Heart left ventricle (tissue), 16 donors: ENCODE results near the gene ABCF3. TPM values are rescaled to one million over a fixed set of nuclear protein-coding genes. Genes with fewer than 3 reads are reported as not detected.

Experiments
- ATAC-seq, 4 donors: fragments of 200-7000 bp; cut with Tn5 transposase; one replicate each; pipeline ENCODE4 v1.9.1; 2020 to 2022; ENCODE audit warnings: moderate library complexity in 4 of 4, mild to moderate bottlenecking in 3 of 4, moderate number of reproducible peaks in 1 of 4
- DNase-seq, 5 donors: peaks; one replicate each; pipeline ENCODE4 v3.0.0-alpha.2; 2020
- H3K27ac ChIP-seq, 12 donors: fragments of 200-600 bp; sonication (generic) in 4 of 12; one replicate each; pipeline versions ENCODE4 v1.5.0 to v1.8.0; 2016 to 2022; ENCODE audit warnings: mild to moderate bottlenecking in 2 of 12
- H3K27me3 ChIP-seq, 9 donors: fragments of 200-600 bp; sonication (generic) in 2 of 9; one replicate each; pipeline versions ENCODE4 v1.5.1 to v1.8.0; 2016 to 2022; ENCODE audit warnings: mild to moderate bottlenecking in 3 of 9
- H3K36me3 ChIP-seq, 9 donors: fragments of 200-600 bp; sonication (generic) in 2 of 9; one replicate each; pipeline versions ENCODE4 v1.5.0 to v1.8.0; 2018 to 2022; ENCODE audit warnings: mild to moderate bottlenecking in 2 of 9
- H3K4me1 ChIP-seq, 12 donors: fragments of 200-600 bp; sonication (generic) in 4 of 12; one replicate each; pipeline versions ENCODE4 v1.5.0 to v1.8.0; 2016 to 2022; ENCODE audit warnings: mild to moderate bottlenecking in 3 of 12
- H3K4me3 ChIP-seq, 12 donors: fragments of 200-600 bp; sonication (generic) in 4 of 12; one replicate each; pipeline versions ENCODE4 v1.5.0 to v1.8.0; 2017 to 2022; ENCODE audit warnings: mild to moderate bottlenecking in 9 of 12, moderate library complexity in 4 of 12
- H3K9me3 ChIP-seq, 12 donors: fragments of 200-600 bp; sonication (generic) in 4 of 12; one replicate each; pipeline versions ENCODE4 v1.5.0 to v1.8.0; 2016 to 2022; ENCODE audit warnings: mild to moderate bottlenecking in 1 of 12
- POLR2A ChIP-seq, 2 donors: fragments of 450-650 bp; IDR thresholded peaks; one replicate each; pipeline ENCODE4 v1.6.1; 2017; ENCODE audit warnings: antibody characterized with exemption in 2 of 2, mild to moderate bottlenecking in 2 of 2, moderate library complexity in 2 of 2
- WGBS, 4 donors: extraction: QIAGEN DNeasy Blood & Tissue Kit in 2 of 4; methylation state at CpG; one replicate each; pipeline versions ENCODE4 v1.1.5 to v1.1.7; 2013 to 2018; 5-methylcytosine and 5-hydroxymethylcytosine counted together
- intact Hi-C, 10 donors: fragments of 100-400 bp; cut with DNase I; formaldehyde crosslinking; loops; one replicate each; pipeline versions ENCODE4 v1.11.1 to v1.14.2; 2022
- microRNA counts, 2 donors: library from miRNA; unstranded; fragments of <30 nt; microRNA quantifications; one replicate each; lab custom pipeline; 2016
- microRNA-seq, 4 donors: library from miRNA; unstranded; fragments of <30 nt; microRNA quantifications; one replicate each; pipeline versions ENCODE4 to v1.2.0, GENCODE V29; 2017 to 2020
- polyA plus RNA-seq, 2 donors: library from polyadenylated mRNA; stranded (reverse); fragments of 200-250 nt; gene quantifications; one replicate each; pipeline ENCODE4 v1.2.3, GENCODE V29; 2013
- total RNA-seq, 9 donors: library from RNA; depleted of rRNA in 2 of 9; stranded (reverse); fragments of >200 nt in 2 of 9; fragmentation: NEBNext Ultra II Directional in 3 of 9; extraction: Animal tissue kit (Norgen Biotek cat#: 25700) in 3 of 9; gene quantifications; one replicate each; pipeline versions ENCODE4 v1.1.0 to v1.2.4, GENCODE V29; 2016 to 2023
- TF ChIP-seq, protein P1 (sequence below), 12 donors: fragments of 200-600 bp; sonication (generic) in 4 of 12; IDR thresholded peaks; one replicate each; pipeline versions ENCODE4 v1.5.0 to v1.8.0; 2018 to 2022; ENCODE audit warnings: antibody characterized with exemption in 12 of 12, mild to moderate bottlenecking in 5 of 12
- donor health status: ischemic (EF 13 %, LVEDD 7.1; RV severe dilation, severe dysfunction).
- donor health status: healthy with polysubstance abuse.
- donor health status: DM: no; HTN: yes; CAD: no.
- donor health status: DM: no; HTN: no; CAD: no.
- donor health status: ischemic (EF 25% LVEDD 6.9; RV normal size, moderate dysfunction).
- donor health status: ischemic (EF 25% LVEDD 5.7; RV mildly dilated, moderate dysfunction).
- donor health status: healthy.
- donor health status: DM: yes; HTN: yes; CAD: no.
- donor health status: ischemic (EF 35%, LVEDD 5.7; RV mildly dilated, moderate dysfunction).
- donor health status: nonischemic (EF 11% LVEDD 7.7; RV severe dilation, severe dysfunction).
- donor health status: DM: yes; HTN: yes; CAD: no.
- donor health status: PGD.
- donor health status: ischemic (EF 29% LVEDD 5.4; RV normal size, mild dysfunction).
- donor health status: nonischemic (EF 23%, LVEDD 6.1; RV moderate dilation, normal function).

The ABCF3 gene
- total and polyA plus RNA-seq, 11 donors = 58.2 to 81.9 (median 69.2) TPM

GRCh38 chr3:184241447-184242296 lies 55.7 kb downstream of the ABCF3 start:
- no peak for TF ChIP-seq POLR2A (IDR thresholded peaks at IDR 0.05)
- TF ChIP-seq, protein P1, sequence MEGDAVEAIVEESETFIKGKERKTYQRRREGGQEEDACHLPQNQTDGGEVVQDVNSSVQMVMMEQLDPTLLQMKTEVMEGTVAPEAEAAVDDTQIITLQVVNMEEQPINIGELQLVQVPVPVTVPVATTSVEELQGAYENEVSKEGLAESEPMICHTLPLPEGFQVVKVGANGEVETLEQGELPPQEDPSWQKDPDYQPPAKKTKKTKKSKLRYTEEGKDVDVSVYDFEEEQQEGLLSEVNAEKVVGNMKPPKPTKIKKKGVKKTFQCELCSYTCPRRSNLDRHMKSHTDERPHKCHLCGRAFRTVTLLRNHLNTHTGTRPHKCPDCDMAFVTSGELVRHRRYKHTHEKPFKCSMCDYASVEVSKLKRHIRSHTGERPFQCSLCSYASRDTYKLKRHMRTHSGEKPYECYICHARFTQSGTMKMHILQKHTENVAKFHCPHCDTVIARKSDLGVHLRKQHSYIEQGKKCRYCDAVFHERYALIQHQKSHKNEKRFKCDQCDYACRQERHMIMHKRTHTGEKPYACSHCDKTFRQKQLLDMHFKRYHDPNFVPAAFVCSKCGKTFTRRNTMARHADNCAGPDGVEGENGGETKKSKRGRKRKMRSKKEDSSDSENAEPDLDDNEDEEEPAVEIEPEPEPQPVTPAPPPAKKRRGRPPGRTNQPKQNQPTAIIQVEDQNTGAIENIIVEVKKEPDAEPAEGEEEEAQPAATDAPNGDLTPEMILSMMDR (IDR thresholded peaks at IDR 0.05) = peak in 11 of 12 donors; percentile 29 to 61 (median 46)
- peaks cover 0 to 42% (median 35%) of the 10 kb centered on the region in 9 donors for H3K36me3 ChIP-seq
- 13 to 19% (median 16%) methylated on average over 22 to 46 of the region's 46 CpGs for WGBS, 4 donors
- H3K27me3 ChIP-seq = peaks cover 0 to 3% (median 0%) of the 10 kb centered on the region in 9 donors
- no peak overlapping the region for H3K27ac ChIP-seq
- H3K9me3 ChIP-seq = no peaks in the 10 kb centered on the region
- peaks cover 0 to 8% (median 5%) of the 10 kb centered on the region in 12 donors for H3K4me1 ChIP-seq
- DNase-seq (peak in 2 of 5 donors; percentile 51 to 65), ATAC-seq (peak; percentile 61 to 77 (median 70))
- no peak overlapping the region for H3K4me3 ChIP-seq
- intact Hi-C loops = loop anchor here in 7 of 10 donors (5.0 to 10.0 kb wide), 8 partner anchors 47 to 347 kb away; partner anchors contain the start of genes ABCC5 (in 2 of the 7), ABCF3 (in 1 of the 7) and DVL3 (in 1 of the 7)

DNA sequence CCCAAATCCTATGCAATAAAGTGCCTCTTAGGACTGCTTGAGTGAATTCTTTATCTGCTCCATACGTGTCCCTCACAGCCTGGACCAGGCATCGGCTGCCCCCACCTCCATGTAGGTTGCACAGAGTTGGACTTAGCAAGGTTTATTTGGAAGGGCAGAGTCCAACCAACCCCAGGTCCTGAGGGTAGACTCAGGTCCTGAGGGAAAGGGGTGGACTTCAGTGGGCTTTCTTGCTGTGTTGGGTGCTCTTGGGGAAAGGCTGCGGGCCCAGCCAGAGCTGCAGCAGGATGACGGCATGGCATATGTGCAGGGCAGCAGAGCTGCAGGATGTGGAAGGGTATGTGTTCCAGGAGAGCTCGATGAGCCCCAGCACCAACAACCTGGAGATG lies 56.3 kb downstream of the ABCF3 start:
- H3K4me3 ChIP-seq = no peak overlapping the region
- peaks cover 0 to 42% (median 35%) of the 10 kb centered on the region in 9 donors for H3K36me3 ChIP-seq
- WGBS, 4 donors = 83 to 89% (median 86%) methylated on average over 5 of the region's 5 CpGs
- intact Hi-C loops = loop anchor here in 7 of 10 donors (5.0 to 10.0 kb wide), 8 partner anchors 47 to 347 kb away; partner anchors contain the start of genes ABCC5 (in 2 of the 7), ABCF3 (in 1 of the 7) and DVL3 (in 1 of the 7)
- ATAC-seq (peak in 1 of 4 donors; percentile 6), DNase-seq (no peak)
- no peaks in the 10 kb centered on the region for H3K9me3 ChIP-seq
- H3K27me3 ChIP-seq = no peaks in the 10 kb centered on the region
- peaks cover 0 to 9% (median 5%) of the 10 kb centered on the region in 12 donors for H3K4me1 ChIP-seq
- no peak for TF ChIP-seq POLR2A (IDR thresholded peaks at IDR 0.05)
- TF ChIP-seq, protein P1 (IDR thresholded peaks at IDR 0.05) = no peak
- no peak overlapping the region for H3K27ac ChIP-seq

MicroRNA genes within 50 kb of the gene (microRNA counts, 767-probe panel; counts per million panel counts)
- microRNA hsa-miR-1224-3p (lab: Ali Mortazavi, UCI) = 0 to 71.6 counts per million in 2 donors
- 71.6 to 908 counts per million in 2 donors for microRNA hsa-miR-1224-5p (lab: Ali Mortazavi, UCI)

Small RNA genes within 50 kb of the gene (microRNA-seq; reads per million reads assigned to microRNA genes)
- gene MIR1224 = 0 to 0.70 (median 0.10) reads per million in 4 donors

Other genes starting within 250 kb of the ABCF3 start
- 10 to 100 TPM; 20.8 to 61.7 (median 34.3) TPM for gene ABCC5, start 168.3 kb upstream of the ABCF3 start, total RNA-seq
- 10 to 100 TPM; 16.4 to 30.9 TPM for gene ABCC5, start 168.3 kb upstream of the ABCF3 start, polyA plus RNA-seq
- not detected for gene HTR3D, start 154.5 kb upstream of the ABCF3 start, total RNA-seq
- gene HTR3D, start 154.5 kb upstream of the ABCF3 start, polyA plus RNA-seq = not detected
- gene HTR3C, start 133.2 kb upstream of the ABCF3 start, total RNA-seq = not detected
- not detected for gene HTR3C, start 133.2 kb upstream of the ABCF3 start, polyA plus RNA-seq
- not detected for gene HTR3E, start 89.1 kb upstream of the ABCF3 start, total RNA-seq
- gene HTR3E, start 89.1 kb upstream of the ABCF3 start, polyA plus RNA-seq = not detected
- gene EIF2B5, start 50.8 kb upstream of the ABCF3 start, total RNA-seq = 10 to 100 TPM; 24.5 to 39.0 (median 30.9) TPM
- 10 to 100 TPM; 28.5 to 58.2 TPM for gene EIF2B5, start 50.8 kb upstream of the ABCF3 start, polyA plus RNA-seq
- 10 to 100 TPM; 53.4 to 94.2 (median 70.9) TPM for gene DVL3, start 30.8 kb upstream of the ABCF3 start, total RNA-seq
- 10 to 100 TPM; 36.3 to 59.8 TPM for gene DVL3, start 30.8 kb upstream of the ABCF3 start, polyA plus RNA-seq
- 100 to 1,000 TPM; 225 to 400 (median 337) TPM for gene AP2M1, start 11.3 kb upstream of the ABCF3 start, total RNA-seq
- 100 to 1,000 TPM; 291 to 431 TPM for gene AP2M1, start 11.3 kb upstream of the ABCF3 start, polyA plus RNA-seq
- not detected for gene VWA5B2, start 43.4 kb downstream of the ABCF3 start, total RNA-seq
- under 1 TPM in 1 of 2 donors, not detected in 1; 0.11 TPM for gene VWA5B2, start 43.4 kb downstream of the ABCF3 start, polyA plus RNA-seq
- gene ALG3, start 62.8 kb downstream of the ABCF3 start, total RNA-seq = 10 to 100 TPM; 10.9 to 49.1 (median 17.0) TPM
- gene ALG3, start 62.8 kb downstream of the ABCF3 start, polyA plus RNA-seq = 10 to 100 TPM; 15.5 to 68.1 TPM
- 1 to 10 TPM in 7 of 9 donors, under 1 TPM in 2; 0.66 to 4.2 (median 2.1) TPM for gene EEF1AKMT4, start 63.5 kb downstream of the ABCF3 start, total RNA-seq
- 10 to 100 TPM in 1 of 2 donors, 1 to 10 TPM in 1; 1.9 to 16.7 TPM for gene EEF1AKMT4, start 63.5 kb downstream of the ABCF3 start, polyA plus RNA-seq
- gene CAMK2N2, start 75.4 kb downstream of the ABCF3 start, total RNA-seq = under 1 TPM in 4 of 9 donors, not detected in 5; 0.17 to 0.37 (median 0.29) TPM
- gene CAMK2N2, start 75.4 kb downstream of the ABCF3 start, polyA plus RNA-seq = under 1 TPM in 1 of 2 donors, not detected in 1; 0.14 TPM
- gene ECE2, start 89.8 kb downstream of the ABCF3 start, total RNA-seq = under 1 TPM in 1 of 9 donors, not detected in 8; 0.10 TPM
- not detected for gene ECE2, start 89.8 kb downstream of the ABCF3 start, polyA plus RNA-seq
- 100 to 1,000 TPM; 198 to 314 (median 232) TPM for gene PSMD2, start 113.0 kb downstream of the ABCF3 start, total RNA-seq
- 100 to 1,000 TPM in 1 of 2 donors, 10 to 100 TPM in 1; 82.3 to 443 TPM for gene PSMD2, start 113.0 kb downstream of the ABCF3 start, polyA plus RNA-seq
- gene EIF4G1, start 128.4 kb downstream of the ABCF3 start, total RNA-seq = 100 to 1,000 TPM; 211 to 406 (median 229) TPM
- 100 to 1,000 TPM; 178 to 407 TPM for gene EIF4G1, start 128.4 kb downstream of the ABCF3 start, polyA plus RNA-seq
- 10 to 100 TPM; 21.9 to 53.2 (median 30.9) TPM for gene FAM131A, start 151.4 kb downstream of the ABCF3 start, total RNA-seq
- 10 to 100 TPM; 24.1 to 36.9 TPM for gene FAM131A, start 151.4 kb downstream of the ABCF3 start, polyA plus RNA-seq
- gene CLCN2, start 175.4 kb downstream of the ABCF3 start, total RNA-seq = 1 to 10 TPM; 1.3 to 3.6 (median 2.0) TPM
- gene CLCN2, start 175.4 kb downstream of the ABCF3 start, polyA plus RNA-seq = 1 to 10 TPM; 1.2 to 2.7 TPM
- gene POLR2H, start 175.5 kb downstream of the ABCF3 start, total RNA-seq = 10 to 100 TPM; 15.2 to 40.3 (median 22.1) TPM
- gene POLR2H, start 175.5 kb downstream of the ABCF3 start, polyA plus RNA-seq = 10 to 100 TPM; 37.9 to 51.4 TPM
- gene THPO, start 192.0 kb downstream of the ABCF3 start, total RNA-seq = under 1 TPM in 4 of 9 donors, not detected in 5; 0.12 to 0.68 (median 0.29) TPM
- gene THPO, start 192.0 kb downstream of the ABCF3 start, polyA plus RNA-seq = under 1 TPM; 0.19 to 0.36 TPM
- 1 to 10 TPM; 2.0 to 7.4 (median 4.8) TPM for gene CHRD, start 193.9 kb downstream of the ABCF3 start, total RNA-seq
- gene CHRD, start 193.9 kb downstream of the ABCF3 start, polyA plus RNA-seq = 1 to 10 TPM; 3.9 to 6.3 TPM